ENCODE measurements around the gene PAX9.

Gene PAX9

DNA sequence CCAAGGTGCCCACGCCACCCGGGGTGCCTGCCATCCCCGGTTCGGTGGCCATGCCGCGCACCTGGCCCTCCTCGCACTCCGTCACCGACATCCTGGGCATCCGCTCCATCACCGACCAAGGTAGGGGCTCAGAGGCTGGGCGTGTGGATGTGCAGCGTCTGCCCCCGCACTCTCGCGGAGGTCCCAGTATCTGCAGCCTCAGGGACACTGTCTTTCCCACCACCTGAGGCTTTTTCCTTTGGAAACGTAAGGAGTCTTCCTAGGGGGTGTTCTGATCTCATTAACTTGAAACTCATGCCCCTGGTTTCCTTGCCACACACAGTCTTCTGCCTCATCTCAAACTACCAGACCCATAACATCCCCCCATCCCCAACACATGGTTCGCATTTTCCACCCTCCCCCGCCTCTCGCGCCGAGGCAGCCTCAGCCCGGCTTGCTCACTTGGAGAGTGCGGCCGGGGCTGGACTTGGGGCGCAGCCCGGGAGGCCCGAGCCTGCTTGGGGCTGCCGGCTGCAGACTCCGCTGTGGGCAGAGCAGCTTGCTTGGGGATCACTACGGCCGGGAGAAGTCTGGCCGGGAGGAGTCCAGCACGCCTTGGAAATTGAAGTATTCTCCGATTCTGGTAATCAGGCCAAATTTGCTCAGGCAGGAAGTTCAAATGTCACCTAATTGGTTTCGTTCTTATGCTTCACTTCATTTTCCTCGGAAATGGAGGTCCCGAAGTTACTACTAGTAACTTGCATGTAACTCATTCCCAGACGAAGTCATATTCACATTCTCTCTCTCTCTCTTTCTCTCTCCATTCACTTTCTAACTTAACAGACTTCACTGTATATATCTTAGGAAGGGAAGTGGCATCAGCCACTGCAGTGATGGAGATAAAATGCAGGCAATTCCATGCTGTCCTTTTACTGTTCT is 2.0 kb downstream of the PAX9 start:
- no peak overlapping the region for H3K4me3 ChIP-seq (replicated peaks; ENCODE audit: low read depth, low read length)
- TF ChIP-seq, protein P1, sequence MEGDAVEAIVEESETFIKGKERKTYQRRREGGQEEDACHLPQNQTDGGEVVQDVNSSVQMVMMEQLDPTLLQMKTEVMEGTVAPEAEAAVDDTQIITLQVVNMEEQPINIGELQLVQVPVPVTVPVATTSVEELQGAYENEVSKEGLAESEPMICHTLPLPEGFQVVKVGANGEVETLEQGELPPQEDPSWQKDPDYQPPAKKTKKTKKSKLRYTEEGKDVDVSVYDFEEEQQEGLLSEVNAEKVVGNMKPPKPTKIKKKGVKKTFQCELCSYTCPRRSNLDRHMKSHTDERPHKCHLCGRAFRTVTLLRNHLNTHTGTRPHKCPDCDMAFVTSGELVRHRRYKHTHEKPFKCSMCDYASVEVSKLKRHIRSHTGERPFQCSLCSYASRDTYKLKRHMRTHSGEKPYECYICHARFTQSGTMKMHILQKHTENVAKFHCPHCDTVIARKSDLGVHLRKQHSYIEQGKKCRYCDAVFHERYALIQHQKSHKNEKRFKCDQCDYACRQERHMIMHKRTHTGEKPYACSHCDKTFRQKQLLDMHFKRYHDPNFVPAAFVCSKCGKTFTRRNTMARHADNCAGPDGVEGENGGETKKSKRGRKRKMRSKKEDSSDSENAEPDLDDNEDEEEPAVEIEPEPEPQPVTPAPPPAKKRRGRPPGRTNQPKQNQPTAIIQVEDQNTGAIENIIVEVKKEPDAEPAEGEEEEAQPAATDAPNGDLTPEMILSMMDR (IDR thresholded peaks at IDR 0.05; ENCODE audit: low read depth, low read length, missing control alignments), result no peak
- no peak for DNase-seq (ENCODE audit: extremely low read depth, low read depth)

DNA sequence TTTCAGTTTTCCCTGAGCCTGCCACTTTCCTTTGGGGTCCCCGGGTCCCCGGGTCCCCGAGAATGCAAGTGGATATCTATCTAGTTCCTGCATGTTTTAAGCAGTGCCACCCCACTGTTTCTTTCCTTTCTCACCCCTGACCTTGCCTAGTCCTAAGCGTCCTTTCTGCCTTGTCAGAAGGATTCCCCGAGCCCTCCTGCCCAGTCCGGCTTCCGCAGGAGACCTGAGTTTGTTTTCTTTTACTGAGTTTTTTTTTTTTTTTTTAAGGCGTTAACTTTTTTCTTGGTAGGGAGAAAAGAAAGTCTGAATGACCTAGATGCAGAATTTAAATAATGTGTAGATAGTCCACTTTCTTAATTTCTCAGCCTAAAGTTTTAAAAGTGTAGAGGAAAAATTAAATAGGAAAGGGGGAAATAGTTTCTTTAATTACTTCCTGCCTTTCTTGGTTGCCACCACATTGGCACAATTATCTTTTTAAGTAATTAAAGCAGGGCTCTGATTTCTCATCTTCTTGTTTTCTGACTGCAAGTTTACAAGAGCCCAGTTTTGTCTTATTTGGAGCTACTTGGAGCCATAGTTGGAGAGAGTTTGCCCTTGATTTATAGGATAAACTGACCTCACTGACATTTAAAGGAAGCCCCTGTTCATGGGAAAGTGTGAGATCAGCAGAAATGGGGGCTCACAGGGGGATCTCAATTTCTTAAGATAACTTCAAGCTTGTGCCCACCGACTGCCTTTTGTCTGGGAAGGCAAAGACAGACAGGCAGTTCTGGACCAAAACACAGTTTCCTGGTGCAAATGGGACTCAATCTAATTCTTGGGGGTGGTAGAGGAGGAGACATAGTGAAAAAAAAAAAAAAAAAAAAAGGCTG is 2.9 kb downstream of the PAX9 start:
- H3K4me3 ChIP-seq (replicated peaks; ENCODE audit: low read depth, low read length), result no peak overlapping the region
- TF ChIP-seq, protein P1 (IDR thresholded peaks at IDR 0.05; ENCODE audit: low read depth, low read length, missing control alignments), result no peak
- DNase-seq (ENCODE audit: extremely low read depth, low read depth), result no peak

GRCh38 chr14:36665887-36666415 is 4.3 kb downstream of the PAX9 start:
- no peak for DNase-seq (ENCODE audit: extremely low read depth, low read depth)
- H3K4me3 ChIP-seq (replicated peaks; ENCODE audit: low read depth, low read length), result no peak overlapping the region
- TF ChIP-seq, protein P1 (IDR thresholded peaks at IDR 0.05; ENCODE audit: low read depth, low read length, missing control alignments), result no peak

DNA sequence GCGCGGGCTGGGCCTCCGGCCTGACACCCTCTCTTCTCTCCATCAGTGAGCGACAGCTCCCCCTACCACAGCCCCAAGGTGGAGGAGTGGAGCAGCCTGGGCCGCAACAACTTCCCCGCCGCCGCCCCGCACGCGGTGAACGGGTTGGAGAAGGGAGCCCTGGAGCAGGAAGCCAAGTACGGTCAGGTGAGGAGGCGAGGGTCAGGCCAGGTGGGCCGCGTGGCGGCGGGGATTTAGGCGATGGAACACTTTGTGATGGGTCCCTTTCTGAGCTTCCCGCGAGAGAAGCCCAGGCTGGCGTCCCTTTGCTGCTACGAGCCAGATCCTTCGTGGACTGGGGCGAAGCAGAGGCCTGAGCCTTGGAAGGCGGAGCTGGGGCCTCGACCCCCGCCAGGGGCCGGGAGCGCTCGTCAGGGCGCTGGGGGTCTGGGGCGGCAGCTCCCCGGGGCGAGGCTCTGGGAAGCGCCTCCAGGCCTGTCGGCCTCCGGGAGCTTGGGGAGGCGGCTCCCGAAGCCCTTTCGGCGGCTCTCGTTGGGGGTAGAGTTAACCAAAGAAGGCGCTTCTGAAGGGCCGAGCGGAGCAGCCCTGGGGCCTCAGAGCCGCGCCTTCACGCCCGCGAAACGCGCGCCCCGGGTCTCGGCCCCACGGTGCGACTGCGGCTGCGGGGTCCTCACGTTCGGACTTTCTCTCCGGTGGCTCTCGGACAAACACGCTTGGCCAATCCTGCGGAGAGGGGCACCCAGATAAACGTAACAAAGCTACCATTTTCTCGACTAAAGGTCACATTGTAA is 5.0 kb downstream of the PAX9 start:
- TF ChIP-seq, protein P1 (IDR thresholded peaks at IDR 0.05; ENCODE audit: low read depth, low read length, missing control alignments), result no peak
- H3K4me3 ChIP-seq (replicated peaks; ENCODE audit: low read depth, low read length), result no peak overlapping the region

DNA sequence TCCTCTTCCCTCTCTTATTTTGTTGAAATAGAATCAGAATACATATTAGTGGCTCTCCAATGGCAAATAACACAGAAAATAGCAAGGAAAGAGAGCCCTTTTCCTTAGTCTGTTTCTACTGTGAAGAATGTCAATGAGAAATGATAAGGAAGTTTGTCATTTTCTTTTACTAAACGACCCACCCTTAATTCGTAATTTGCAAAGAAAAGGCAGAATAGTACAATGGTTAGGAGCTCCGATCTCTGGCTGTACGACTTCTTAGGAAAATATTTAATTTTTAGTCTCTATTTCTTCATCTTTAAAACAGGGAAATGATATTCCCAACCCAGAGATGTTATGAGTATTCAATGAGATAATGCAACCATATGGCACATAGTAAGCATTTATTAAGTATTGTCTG is 6.0 kb downstream of the PAX9 start:
- H3K4me3 ChIP-seq (replicated peaks; ENCODE audit: low read depth, low read length), result no peak overlapping the region

More for the DNA sequence above, 5.0 kb downstream of the PAX9 start:
- DNase-seq (ENCODE audit: extremely low read depth, low read depth), result no peak

More for the DNA sequence above, 6.0 kb downstream of the PAX9 start:
- no peak for DNase-seq (ENCODE audit: extremely low read depth, low read depth)
- TF ChIP-seq, protein P1 (IDR thresholded peaks at IDR 0.05; ENCODE audit: low read depth, low read length, missing control alignments), result no peak

Data from HFF-Myc (cell line).